ENCODE measurements around the gene KCNMB4.
A peak's percentile ranks its signal among the peaks of the same experiment; 100 is the strongest.

The KCNMB4 gene, protein sequence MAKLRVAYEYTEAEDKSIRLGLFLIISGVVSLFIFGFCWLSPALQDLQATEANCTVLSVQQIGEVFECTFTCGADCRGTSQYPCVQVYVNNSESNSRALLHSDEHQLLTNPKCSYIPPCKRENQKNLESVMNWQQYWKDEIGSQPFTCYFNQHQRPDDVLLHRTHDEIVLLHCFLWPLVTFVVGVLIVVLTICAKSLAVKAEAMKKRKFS

DNA sequence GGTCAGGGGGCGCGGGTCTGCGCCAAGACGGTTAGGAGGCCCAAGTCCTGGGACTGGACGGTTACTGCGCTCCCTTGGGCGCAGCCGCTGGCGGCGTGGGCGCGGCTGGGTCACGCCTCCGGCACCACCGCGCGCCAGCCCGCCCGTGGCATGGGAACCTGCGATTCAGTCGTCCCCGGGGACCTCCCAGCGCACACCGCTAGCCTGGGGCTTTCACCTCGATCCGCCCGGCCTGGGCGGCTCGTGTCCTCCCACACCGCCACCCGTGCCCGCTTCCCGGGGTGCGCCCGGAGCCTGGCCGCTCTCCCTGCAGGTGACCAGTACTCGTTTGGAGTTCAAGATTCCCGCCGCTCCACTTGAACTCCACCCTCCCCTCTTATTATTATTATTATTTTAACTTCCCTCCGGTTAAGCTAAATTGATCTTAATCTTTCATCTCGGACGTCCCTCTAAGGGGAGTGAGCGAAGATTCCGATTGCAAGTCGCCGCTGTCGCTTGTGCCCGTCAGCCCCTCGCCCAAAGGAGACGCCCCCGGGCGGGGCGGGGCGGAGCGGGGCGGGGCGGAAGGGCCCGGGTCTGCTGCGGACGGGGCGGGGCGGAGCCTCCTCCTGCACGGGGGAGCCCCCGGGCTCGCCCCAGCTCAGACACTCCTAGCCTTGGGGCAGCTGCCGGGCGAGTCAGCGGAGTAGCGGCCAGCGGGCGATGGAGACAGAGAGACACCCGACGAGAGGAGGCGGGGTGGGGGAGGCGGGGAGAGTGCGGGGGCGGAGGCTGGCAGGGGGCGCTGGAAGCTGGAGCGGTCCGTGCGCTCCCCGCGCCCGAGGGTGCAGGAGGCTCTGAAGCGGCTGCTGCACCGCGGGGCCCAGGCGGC is at the start of gene KCNMB4:
Gene KCNMB4, plus strand, starts transcription at position 643 of the 871 bp plus-strand sequence. CDS start 445 bp downstream, outside the sequence.
- DNase-seq (ENCODE audit: extremely low read depth in 1 of 2, low read depth in 1 of 2) = peak; percentile 44 to 53

- no peak for DNase-seq (ENCODE audit: extremely low read depth in 1 of 2, low read depth in 1 of 2)
Observed at GRCh38 chr12:70317781-70318180, 48.3 kb upstream of the KCNMB4 start.

DNA sequence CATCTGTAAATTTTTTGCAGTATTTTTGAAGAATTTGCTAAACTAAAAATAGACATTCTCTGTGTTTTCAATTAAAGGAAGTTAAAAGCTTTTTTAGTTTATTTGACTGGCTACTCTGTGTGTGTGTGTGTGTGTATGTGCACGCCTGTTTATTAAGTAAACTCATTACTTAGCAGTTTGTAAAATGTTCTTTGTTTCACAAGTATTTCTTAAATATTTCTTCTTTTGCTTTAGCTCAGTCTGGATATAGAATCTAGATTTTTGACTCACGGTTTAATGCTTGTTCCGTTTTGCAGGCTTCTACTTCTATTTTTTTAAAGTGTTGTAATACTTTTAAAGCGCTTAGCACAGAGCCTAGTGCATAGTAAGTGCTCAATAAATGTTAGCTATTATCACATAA is 46.5 kb upstream of the KCNMB4 start:
- DNase-seq (ENCODE audit: extremely low read depth in 1 of 2, low read depth in 1 of 2) = no peak

GRCh38 chr12:70321191-70321590 is 44.9 kb upstream of the KCNMB4 start:
- no peak for DNase-seq (ENCODE audit: extremely low read depth in 1 of 2, low read depth in 1 of 2)

DNA sequence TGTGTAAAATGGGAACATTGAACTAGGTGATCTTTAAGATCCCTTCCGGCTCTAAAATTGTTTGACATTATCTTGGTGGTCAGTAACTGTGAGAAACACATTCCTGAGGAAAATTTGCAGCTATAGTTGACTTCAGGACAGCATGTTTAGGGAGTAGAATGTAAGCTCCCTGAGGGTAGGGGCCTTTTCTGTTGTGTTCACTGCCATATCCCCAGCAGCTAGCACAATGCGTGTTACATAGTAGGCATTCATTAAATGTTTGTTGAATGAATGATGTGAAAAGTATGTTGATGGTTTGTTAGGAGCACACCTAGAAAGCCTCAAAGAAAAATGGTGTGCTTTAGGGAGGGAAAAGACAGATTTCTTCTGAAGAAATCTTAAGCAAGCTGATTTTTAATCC is 38.5 kb upstream of the KCNMB4 start:
- no peak for DNase-seq (ENCODE audit: extremely low read depth in 1 of 2, low read depth in 1 of 2)

- DNase-seq (ENCODE audit: extremely low read depth in 1 of 2, low read depth in 1 of 2) = no peak
Observed at GRCh38 chr12:70329728-70330127, 36.4 kb upstream of the KCNMB4 start.

DNA sequence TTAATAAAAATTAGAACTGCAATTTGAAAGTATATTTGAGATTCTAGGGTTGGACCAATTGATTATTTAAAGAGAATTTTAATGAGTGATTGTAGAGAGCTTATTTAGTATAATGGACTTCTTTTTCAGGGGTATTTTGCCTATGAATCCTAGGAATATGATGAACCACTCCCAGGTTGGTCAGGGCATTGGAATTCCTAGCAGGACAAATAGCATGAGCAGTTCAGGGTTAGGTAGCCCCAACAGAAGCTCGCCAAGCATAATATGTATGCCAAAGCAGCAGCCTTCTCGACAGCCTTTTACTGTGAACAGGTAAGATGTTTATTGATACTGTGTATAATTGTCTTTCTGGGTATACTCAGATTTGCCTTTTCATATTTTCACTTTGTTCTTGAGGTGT is 35.9 kb upstream of the KCNMB4 start:
- DNase-seq (ENCODE audit: extremely low read depth in 1 of 2, low read depth in 1 of 2) = no peak

DNA sequence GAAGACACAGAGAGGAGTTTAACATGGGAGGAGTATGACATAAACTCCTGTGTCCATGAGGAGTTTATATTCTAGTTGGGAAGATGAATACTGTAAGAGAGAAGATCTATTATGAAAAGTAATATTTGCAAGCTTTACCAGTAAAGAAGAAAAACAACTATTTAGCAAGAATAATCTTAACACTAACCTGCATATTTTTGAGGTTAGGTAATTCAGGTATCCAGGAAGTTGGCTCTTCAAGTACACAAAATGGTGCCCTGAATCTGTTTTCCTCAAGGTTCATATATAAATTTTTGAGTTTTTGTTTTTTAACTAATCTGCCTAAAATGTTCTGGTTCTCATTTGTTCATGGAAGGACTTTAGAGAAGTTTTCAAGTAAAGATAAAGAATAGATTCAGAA is 33.9 kb upstream of the KCNMB4 start:
- DNase-seq (ENCODE audit: extremely low read depth in 1 of 2, low read depth in 1 of 2) = no peak

DNA sequence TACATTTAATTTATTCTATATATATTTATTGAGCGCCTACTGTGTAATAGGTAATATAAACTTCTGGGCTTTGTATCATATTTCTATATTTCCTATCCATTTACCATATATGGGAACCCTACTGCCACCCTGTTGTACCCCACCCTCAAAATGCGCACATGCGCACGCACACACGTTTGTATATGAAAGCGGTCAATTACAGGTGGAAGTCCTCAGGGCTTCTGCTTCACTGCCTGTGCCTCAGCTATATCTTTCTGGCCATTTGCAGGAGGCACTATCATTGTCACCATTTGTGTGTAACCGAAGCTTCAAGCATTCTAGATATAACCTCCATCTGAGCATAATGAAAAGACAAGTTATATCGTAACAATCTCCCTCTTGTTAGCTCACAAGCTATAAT is 31.3 kb upstream of the KCNMB4 start:
- no peak for DNase-seq (ENCODE audit: extremely low read depth in 1 of 2, low read depth in 1 of 2)

GRCh38 chr12:70338531-70338930 is 27.6 kb upstream of the KCNMB4 start:
- DNase-seq (ENCODE audit: extremely low read depth in 1 of 2, low read depth in 1 of 2) = no peak

DNA sequence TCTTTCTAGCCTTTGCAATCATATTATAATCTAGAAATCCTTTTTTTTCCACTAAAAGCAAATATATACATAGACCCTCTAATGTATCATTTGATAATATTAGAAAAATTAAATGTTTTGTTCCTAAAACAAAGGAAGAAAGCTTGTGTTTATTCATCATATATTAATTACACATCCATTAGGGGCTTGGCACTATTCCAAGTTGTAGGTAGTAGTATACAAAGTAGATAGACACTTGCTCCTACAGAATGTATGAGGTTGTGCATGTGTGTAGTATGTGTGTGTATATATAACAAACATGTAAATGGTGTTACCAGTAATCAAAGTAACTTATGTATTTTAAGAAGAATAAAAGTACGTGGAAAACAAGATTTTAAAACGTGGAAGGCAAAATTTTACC is 15.0 kb upstream of the KCNMB4 start:
- no peak for DNase-seq (ENCODE audit: extremely low read depth in 1 of 2, low read depth in 1 of 2)

- no peak for DNase-seq (ENCODE audit: extremely low read depth in 1 of 2, low read depth in 1 of 2)
Observed at GRCh38 chr12:70353780-70354660, 12.1 kb upstream of the KCNMB4 start.

DNA sequence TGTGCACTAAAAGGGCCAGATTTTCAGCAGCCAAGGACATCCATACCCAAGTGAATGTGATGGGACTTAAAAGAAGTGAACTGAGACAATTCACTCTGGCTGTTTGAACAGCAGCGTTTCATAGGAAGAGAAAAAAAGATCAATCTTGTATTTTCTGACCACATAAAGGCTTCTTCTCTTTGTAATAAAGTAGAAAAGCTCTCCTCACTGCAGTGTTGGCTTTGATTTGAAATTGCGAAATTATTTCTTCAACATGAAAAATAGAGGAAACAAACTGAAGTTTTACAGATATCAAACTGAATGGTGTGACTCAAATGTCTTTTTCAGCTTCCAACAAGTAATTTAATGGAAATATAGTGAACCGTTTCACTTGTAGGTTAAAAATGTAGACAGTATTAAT is 11.3 kb upstream of the KCNMB4 start:
- DNase-seq (ENCODE audit: extremely low read depth in 1 of 2, low read depth in 1 of 2) = no peak

DNA sequence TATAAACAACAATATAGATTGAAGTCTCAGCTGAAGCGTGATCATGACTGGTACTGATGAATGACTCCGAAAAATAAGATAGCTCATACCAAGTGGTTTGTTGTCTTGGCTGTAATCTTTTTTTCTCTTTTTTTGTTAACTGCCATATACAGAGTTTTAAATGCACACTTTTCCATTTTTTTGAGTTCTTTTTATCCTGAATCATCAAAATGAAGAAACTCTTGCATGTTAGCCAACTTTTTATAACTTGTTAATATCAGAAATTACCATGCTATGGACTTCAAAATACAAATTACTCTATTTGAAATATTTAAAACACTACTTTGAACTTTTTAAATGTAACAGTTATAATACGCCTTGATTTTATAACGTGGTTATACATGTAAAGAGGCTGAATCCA is 10.1 kb upstream of the KCNMB4 start:
- no peak for DNase-seq (ENCODE audit: extremely low read depth in 1 of 2, low read depth in 1 of 2)

DNA sequence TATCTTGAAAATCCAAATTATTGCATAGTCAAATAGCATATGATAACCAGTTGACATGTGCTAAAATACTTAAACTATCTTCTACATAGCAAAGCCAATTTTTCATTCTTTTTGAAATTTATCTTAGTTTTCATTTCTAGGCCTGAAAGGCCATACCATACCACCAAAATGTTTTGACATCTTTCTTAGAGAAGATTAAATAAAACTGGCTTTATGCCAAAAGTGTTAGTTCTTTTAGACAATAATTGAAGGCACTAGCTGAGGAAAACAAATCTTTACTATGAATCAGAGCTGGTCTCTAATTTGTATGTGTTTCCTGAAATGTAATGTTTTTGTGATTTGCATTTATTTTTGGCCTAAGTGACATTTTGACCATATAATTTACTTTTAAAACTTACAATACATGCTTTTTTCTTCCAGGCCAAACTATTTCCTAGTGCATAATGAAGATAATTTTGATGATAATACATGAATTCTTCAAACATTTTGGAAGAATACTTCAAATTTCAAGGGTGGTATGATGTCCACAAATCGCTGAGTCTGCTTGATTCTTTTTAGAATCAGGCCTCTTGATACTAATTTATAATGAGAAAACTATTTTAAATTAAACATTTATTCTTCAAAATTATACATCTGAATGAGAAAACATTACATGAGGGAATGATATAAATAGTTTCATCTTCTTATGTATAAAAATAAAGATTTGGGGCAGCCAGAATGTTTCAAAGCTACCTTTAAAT is 6.5 kb upstream of the KCNMB4 start:
- no peak for DNase-seq (ENCODE audit: extremely low read depth in 1 of 2, low read depth in 1 of 2)

DNA sequence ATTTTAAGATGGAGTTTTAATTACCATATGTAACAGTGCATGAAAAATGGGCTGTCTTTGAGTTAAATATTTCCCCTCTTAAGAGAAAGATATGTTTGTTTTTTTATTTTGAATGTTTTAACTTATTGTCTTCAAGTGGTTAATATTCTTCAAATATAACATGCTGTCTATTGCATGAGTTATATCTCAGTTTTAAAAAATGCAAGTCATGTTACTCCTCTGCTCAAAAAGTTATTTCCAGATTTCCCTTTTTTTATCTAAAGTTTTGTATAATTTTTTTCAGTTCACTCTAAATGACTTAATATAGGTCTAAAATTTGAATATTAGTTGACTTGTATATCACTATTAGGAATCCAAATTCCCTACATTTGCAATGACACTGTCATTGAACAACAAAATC is 5.9 kb upstream of the KCNMB4 start:
- no peak for DNase-seq (ENCODE audit: extremely low read depth in 1 of 2, low read depth in 1 of 2)

DNA sequence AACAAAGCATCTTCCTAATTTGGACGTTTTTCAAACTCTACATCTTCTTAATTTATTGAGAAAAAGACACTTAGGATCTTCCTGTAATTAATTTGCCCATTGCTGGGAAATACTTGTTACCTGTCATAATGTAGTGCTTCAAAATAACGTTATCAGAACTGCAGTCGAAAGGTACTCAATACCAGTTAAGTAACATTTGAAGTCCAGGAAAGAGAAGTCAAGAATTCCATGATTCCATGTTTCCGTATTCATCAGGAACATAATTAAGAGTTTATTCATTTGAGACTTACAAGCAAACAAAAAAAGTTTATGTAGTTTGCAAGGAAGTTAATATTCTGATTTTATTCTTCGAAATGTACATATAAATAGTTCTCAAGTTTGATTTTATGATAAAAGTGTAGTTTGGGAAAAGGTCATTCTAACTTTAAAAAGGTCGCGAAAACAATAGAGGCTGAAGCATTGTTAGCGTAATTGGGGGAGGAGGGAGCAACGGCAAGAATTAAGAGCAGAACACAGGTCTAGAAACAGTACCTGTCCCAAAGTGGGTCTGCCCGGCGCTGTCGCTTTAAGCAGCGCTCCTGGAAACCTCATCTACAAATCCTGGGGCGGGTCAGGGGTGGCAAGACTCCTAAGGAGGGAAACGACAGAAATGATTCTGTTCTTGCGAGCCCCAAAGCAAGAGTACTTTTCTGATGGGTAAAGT is 1.2 kb upstream of the KCNMB4 start:
- DNase-seq (ENCODE audit: extremely low read depth in 1 of 2, low read depth in 1 of 2) = no peak

GRCh38 chr12:70365398-70365647 is 767 bp upstream of the KCNMB4 start:
- DNase-seq (ENCODE audit: extremely low read depth in 1 of 2, low read depth in 1 of 2) = no peak

GRCh38 chr12:70366581-70367257 is 629 bp downstream of the KCNMB4 start:
- DNase-seq (ENCODE audit: extremely low read depth in 1 of 2, low read depth in 1 of 2) = peak; percentile 14 to 27

Data from stimulated activated CD8-positive, alpha-beta memory T cell treated with anti-CD3 and anti-CD28 coated beads, Interleukin-7, amount 100 ng/mL, for 48 hours (primary cell).